IPS-18c (cell line): ENCODE data around the gene PRPF39.
"Not testable (repeated sequence)": the region's sequence is repeated elsewhere in the genome, so short reads cannot be mapped to it uniquely, and the experiment has no call there.

Experiments
- H3K4me3 ChIP-seq: 2 replicates; pipeline ENCODE4 v1.7.0; 2013; ENCODE audit warnings: low read depth, mild to moderate bottlenecking, low read length, moderate library complexity; ENCODE audit not compliant: insufficient read depth
- H3K9me3 ChIP-seq: one replicate; pipeline ENCODE4 v1.6.1; 2013; ENCODE audit warnings: mild to moderate bottlenecking, low read length, moderate library complexity; ENCODE audit not compliant: control insufficient read depth, insufficient read depth

The PRPF39 gene

DNA sequence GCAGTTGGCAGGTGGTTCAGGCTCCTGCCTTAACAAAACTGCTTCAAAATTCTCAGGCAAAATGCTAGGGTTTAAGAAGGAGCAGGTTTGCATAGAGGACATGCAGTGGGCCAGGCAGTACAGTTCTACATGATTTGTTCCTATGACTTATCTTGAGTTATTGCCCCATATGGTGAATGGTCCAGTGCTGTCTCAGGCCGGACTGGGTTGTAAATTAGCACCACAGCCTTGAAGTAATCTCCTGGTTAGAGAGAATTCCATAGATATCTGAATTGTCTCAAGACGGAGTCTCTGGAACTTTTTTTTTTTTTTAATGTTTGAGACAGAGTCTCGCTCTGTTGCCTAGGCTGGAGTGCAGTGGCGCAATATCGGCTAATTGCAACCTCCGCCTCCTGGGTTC is 11.8 kb upstream of the PRPF39 start:
- Histone ChIP-seq H3K9me3 (no peaks in the 10 kb centered on the region), H3K4me3 (no peak overlapping the region)

DNA sequence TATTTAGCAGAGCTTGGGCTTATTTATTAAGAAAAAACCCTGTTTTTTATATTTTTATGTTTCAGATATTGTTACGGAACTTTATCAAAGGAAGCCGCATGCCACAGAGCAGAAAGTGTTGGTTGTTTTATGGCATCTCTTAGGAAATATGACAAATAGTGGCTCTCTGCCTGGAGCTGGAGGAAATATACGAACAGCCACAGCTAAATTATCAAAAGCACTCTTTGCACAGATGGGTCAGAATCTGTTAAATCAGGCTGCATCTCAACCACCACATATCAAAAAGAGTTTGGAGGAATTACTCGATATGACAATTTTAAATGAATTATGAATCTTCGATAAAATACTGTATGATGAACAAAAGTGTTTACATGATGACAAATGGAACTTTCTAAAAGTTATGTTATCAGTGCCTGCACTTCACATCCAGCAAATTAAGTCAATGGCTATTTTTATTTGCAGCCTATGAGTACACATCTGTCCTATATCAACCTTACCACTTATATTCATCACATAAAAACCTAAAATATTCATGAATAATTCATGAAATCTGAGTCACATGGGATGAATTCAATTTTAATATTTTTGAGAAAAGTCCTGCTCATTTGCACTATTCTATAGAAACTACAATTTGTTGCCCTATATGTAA is 10.6 kb upstream of the PRPF39 start:
- H3K4me3 ChIP-seq = no peak overlapping the region
- H3K9me3 ChIP-seq = no peaks in the 10 kb centered on the region

DNA sequence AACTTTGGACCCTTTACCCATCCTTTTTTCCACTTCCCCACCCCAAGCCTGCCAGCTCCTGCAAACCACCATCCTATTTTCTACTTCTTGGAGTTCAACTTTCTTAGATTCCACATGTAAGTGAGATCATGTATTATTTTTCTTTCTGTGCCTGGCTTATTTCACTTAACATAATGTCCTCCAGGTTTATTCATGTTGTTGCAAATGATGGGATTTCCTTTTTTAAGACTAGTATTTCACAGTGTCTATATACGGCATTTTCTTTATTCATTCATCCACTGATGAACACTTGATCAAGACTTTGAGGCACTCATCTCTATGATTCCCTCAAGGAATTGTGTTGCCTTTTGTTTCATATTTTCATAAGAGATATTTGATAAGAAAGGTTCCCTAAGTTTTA is 5.6 kb upstream of the PRPF39 start:
- no peak overlapping the region for H3K4me3 ChIP-seq

DNA sequence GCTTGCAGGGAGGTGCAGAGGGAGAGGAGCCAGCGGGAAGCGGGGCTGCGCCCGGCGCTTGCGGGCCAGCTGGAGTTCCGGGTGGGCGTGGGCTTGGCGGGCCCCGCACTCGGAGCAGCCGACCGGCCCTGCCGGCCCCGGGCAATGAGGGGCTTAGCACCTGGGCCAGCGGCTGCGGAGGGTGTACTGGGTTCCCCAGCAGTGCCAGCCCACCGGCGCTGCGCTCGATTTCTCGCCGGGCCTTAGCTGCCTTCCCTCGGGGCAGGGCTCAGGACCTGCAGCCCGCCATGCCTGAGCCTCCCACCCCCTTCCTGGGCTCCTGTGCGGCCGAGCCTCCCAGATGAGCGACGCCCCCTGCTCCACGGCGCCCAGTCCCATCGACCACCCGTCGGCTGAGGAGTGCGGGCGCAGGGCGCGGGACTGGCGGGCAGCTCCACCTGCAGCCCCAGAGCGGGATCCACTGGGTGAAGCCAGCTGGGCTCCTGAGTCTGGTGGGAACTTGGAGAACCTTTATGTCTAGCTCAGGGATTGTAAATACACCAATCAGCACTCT is 3.4 kb upstream of the PRPF39 start:
- not testable (repeated sequence) for H3K9me3 ChIP-seq, H3K4me3 ChIP-seq

More for the DNA sequence above, 5.6 kb upstream of the PRPF39 start:
- no peaks in the 10 kb centered on the region for H3K9me3 ChIP-seq

DNA sequence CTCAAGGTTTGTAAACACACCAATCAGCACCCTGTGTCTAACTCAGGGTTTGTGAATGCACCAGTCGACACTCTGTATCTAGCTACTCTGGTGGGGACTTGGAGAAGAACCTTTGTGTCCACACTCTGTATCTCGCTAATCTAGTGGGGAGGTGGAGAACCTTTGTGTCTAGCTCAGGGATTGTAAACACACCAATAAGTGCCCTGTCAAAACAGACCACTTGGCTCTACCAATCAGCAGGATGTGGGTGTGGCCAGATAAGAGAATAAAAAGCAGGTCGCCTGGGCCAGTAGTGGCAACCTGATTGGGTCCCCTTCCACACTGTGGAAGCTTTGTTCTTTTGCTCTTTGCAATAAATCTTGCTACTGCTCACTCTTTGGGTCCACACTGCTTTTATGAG is 2.8 kb upstream of the PRPF39 start:
- H3K9me3 ChIP-seq, H3K4me3 ChIP-seq: not testable (repeated sequence)

DNA sequence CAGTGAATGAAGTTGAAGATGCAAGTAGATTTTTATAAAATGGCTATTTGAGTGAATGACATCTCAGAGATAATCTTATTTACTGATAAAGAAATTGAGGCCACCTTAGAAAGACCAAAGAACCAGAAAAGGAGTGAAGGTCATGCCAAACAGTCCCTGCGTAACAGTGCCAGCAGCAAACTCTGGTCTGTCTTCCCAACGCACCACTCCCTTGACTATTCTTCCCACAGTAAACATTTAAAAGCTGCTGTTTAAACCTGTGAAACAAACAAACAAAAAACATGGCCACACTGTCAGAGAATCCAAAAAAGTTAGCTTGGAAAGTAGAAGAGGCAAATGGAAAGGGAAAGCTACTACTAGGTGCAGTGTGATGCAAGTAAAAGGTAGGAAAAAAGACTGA is 1.5 kb upstream of the PRPF39 start:
- H3K9me3 ChIP-seq = no peaks in the 10 kb centered on the region
- no peak overlapping the region for H3K4me3 ChIP-seq

DNA sequence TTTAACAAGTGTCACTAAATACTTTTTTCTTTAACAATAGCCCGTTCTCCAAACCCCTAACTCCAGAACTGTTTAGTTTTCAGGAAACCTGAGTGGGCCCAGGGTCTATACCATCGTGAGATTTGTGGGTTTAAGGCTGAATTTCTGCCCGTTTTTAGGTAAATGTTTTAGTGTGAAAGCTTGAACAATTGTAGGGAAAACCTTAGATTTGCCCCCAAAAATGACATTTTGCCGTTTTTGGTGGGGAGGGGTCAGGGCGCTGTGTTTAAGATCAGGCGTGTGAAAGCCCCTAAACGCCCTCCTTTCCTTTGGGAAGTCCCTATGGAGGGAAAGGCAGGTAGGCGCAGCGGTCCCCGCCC is 320 bp upstream of the PRPF39 start:
- no peaks in the 10 kb centered on the region for H3K9me3 ChIP-seq

DNA sequence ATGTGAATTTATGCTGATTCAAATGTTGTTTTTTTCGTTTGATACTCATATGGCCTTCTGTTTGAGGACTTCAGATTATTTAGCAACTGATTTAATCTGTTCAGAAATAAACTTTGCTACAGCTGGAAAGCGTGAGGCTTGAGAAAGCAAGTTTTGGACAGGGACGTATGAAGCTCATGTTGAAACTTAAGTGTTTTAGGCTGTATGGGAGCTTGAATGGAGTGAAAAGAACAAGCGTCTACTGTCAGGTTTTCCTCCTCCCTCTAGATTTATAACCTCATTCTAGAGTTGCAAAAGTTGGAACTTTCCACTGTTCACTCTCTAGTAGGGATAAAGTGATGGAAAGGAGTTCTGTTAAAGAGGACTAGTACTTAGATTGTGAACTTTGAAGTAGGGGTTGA is 1.0 kb downstream of the PRPF39 start:
- Histone ChIP-seq H3K9me3 (no peaks in the 10 kb centered on the region), H3K4me3 (peak overlapping the region; percentile 96)

More for the DNA sequence above, 320 bp upstream of the PRPF39 start:
- H3K4me3 ChIP-seq = peak overlapping the region; percentile 45

DNA sequence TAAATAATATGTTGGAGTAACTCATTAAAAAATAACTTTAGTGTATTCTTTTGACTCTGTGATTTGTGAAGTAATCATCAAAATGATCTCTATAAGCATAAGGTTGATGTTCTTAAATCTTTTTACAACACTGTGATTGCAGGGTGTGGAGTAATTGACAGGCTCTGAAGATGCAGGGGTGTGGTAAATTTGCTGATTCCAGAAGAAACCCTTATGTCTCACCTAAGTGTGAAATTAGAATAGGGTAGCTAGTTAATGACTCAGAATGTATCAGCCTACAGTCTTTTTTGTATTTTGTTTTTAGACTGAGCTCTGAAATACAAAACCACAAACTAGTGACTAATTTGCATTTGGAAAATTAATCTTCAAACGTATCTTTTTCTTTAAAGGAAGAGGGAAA is 5.9 kb downstream of the PRPF39 start:
- Histone ChIP-seq H3K4me3 (no peak overlapping the region), H3K9me3 (no peaks in the 10 kb centered on the region)

DNA sequence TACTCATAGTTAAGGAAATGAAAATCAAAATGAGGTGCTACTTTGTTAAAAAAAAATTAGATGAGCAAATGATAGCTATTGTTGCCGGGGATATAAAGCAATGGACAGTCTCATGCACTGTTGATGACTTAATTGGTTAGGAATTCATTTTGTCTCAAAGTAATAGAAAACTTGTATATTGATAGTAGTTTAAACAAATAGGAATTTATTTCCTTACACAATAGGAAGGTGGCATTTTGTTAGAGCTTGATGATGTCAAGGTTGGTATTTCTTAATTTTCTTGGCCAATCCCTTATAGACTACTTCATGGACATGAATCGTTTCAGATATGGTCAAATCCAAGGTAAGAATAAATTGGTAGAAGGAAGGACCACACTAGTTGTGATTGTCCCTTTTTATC is 7.8 kb downstream of the PRPF39 start:
- no peak overlapping the region for H3K4me3 ChIP-seq
- no peaks in the 10 kb centered on the region for H3K9me3 ChIP-seq

DNA sequence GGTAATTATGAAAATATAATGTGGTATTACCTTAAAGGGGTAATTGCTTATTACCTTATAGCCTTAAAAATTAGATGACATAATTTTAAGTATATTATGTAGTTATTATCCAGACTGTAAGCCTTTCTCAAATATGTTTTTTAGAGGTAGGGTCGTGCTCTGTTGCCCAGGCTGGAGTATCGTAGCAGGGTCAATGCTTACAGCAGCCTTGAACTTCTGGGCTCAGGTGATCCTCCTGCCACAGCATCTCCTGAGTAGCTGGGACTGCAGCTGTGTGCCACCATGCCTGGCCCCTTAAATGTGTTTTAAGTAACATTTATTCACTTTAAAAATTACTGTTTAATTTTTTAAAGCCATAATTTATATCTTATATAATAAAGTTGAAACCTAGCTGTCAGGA is 10.4 kb downstream of the PRPF39 start:
- no peaks in the 10 kb centered on the region for H3K9me3 ChIP-seq
- no peak overlapping the region for H3K4me3 ChIP-seq

DNA sequence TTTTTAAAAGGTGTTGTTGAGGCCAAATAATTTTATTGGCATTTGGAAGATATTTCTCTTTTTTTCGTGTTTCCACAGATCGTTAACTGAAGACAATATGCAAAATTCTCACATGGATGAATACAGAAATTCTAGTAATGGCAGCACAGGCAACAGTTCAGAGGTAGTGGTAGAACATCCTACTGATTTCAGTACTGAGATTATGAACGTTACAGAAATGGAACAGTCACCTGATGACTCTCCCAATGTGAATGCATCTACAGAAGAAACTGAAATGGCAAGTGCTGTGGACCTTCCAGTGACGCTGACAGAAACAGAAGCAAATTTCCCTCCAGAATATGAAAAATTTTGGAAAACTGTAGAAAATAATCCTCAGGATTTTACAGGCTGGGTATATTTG is 11.2 kb downstream of the PRPF39 start:
- Histone ChIP-seq H3K4me3 (no peak overlapping the region), H3K9me3 (no peaks in the 10 kb centered on the region)

DNA sequence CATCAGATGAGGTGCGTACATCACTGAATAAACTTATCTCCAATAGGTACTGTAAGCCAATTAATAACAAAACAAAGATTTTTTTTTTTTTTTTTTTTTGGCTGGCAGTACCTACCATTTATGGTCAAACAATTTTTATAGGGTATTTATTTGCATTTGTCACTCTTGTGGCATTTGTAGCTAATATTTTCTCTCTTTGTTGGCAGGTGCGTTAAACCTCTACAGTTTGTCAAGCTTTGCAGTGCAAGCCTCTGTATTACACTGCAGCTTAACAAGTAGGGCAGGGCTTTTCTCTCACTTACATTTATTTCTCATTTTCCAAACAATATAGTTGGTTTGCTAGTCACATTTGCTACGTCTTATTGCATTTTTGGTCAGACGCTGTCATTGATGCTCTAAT is 12.3 kb downstream of the PRPF39 start:
- Histone ChIP-seq H3K9me3 (no peaks in the 10 kb centered on the region), H3K4me3 (no peak overlapping the region)

DNA sequence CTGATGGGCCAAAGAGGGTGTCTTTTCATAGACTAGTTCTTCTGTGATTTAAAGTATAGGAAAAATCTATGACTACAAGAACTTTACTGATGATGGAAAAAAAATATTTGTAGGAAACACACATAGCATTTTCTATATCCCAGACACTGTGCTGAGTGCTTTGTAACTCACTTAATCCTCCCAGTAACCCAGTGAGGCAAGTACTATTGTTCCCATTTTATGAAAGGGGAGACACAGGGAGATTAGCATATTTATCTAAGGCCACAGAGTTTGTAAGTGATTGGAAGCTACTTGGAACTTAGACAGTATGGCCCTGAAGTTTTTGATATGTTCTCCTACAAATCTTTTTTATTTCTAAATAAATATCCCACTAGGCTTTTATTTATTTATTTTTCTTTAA is 19.9 kb downstream of the PRPF39 start:
- no peaks in the 10 kb centered on the region for H3K9me3 ChIP-seq
- no peak overlapping the region for H3K4me3 ChIP-seq

DNA sequence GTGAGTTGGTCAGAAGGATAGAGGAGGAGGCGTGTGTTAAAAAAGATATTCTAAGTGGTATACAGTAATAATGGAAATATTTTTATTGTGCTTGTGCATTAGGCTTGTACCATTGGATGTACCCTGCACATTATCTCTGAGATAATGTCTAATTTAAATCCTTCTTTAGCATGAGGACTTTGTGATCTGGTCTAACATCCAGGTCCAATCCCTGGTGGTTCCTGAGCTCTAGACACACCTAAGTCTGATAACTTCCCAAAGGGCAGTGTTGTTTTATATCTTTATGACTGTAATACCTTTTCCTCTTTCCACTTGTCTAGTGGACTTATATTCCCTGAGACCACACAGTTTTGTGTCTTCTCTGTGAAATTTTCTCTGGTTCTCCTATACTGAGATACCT is 20.6 kb downstream of the PRPF39 start:
- Histone ChIP-seq H3K4me3 (no peak overlapping the region), H3K9me3 (no peaks in the 10 kb centered on the region)

DNA sequence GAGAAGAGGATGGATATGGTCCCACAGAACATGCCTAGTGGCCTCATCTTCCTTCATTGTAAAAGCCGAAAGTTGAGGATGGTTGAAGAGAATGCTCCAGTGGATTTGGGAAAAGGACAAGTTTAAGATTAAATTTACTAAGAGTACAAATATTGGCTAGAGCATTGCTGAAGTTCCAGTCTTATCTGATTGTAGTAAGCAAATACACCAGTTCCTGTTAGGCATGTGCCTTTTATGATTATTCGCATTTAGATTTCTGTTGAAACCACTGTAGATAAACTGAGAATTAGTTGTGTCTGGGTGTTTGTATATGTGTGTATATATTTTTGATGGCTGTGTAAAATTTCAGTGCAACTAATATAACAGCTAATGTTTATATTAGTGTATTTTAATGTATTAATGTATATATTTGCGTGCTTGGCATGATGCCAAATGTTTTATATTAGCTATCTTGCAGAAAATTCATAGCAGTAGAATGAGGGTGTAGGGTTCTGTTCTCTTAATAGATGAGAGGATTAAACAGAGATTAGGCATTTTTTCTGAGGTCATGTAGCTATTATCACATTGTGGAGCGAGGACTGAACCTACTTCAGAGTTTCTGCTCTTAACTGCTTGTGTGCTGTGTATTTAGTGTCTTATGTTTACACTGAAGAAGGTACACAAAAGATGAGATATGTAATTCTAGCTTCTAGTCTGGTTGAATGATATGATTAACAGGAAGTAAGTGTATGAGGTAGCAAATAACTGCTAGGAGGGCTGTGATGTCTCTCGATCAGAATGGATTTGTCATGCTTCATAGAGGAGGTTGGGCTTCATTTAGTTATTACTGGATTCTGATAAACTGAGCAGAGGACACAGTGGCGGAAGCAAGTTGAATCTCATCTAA is 29.2 kb downstream of the PRPF39 start:
- Histone ChIP-seq H3K4me3 (no peak overlapping the region), H3K9me3 (no peaks in the 10 kb centered on the region)

DNA sequence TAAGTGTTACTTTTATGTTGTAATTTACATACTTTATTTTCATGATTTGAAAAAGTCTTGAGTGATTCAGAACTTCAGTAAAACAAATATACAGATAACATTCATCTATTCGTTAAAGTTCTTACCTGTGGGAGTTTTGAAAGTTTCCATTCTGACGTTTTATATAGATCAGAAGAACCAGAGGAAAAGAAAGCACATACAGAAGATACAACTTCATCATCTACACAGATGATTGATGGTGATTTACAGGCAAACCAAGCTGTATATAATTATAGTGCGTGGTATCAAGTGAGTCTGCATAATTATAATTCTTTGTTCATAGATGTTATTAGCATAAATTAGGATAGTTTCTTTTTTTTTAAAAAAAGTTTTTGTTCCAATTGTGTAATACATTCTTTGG is 30.4 kb downstream of the PRPF39 start:
- no peak overlapping the region for H3K4me3 ChIP-seq
- no peaks in the 10 kb centered on the region for H3K9me3 ChIP-seq

DNA sequence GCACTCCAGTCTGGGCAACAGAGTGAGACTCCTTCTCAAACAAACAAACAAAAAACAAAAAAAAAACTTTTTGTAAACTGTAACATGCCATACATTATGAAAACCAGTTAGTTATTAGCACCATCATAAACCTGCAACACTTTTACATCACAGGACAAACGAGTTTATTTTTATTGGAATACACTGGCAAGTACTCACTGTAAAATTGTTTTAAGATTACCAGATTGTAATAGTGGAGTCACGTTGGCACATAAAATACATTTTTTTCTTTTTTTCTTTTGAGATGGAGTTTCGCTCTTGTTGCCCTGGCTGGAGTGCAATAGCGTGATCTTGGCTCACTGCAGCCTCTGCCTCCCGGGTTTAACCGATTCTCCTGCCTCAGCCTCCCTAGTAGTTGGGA is 34.7 kb downstream of the PRPF39 start:
- no peak overlapping the region for H3K4me3 ChIP-seq
- H3K9me3 ChIP-seq = no peaks in the 10 kb centered on the region
